Peyer's patch (tissue), 4 donors: ENCODE results near the gene UBE2S.

Source experiments
- CTCF ChIP-seq, 6 experiments: fragments of 450-650 bp in 4 of 6; fragments of 200-600 bp in 2 of 6; sonication (generic) in 1 of 6; IDR thresholded peaks; one replicate each; pipeline ENCODE4 v1.5.1; 2017 to 2019; ENCODE audit warnings: antibody characterized with exemption in 6 of 6, mild to moderate bottlenecking in 3 of 6, moderate library complexity in 1 of 6
- POLR2A ChIP-seq, 2 donors: fragments of 450-650 bp; IDR thresholded peaks; one replicate each; pipeline ENCODE4 v1.5.1; 2017; ENCODE audit warnings: antibody characterized with exemption in 2 of 2, mild to moderate bottlenecking in 2 of 2, moderate library complexity in 2 of 2

GRCh38 chr19:55431183-55431582 is 23.6 kb upstream of the UBE2S start:
- TF ChIP-seq CTCF (IDR thresholded peaks at IDR 0.05) (no peak), POLR2A (IDR thresholded peaks at IDR 0.05) (no peak)
